Natural killer cell treated with Interleukin-12 subunit alpha and Interleukin-12 subunit beta and Interleukin-15 and Interleukin-18, amount 100 ng/mL, for 72 hours (primary cell): ENCODE data around the gene RNASE13. TPM values are rescaled to one million over a fixed set of nuclear protein-coding genes. Genes with fewer than 3 reads are reported as not detected.

Source experiments
- ATAC-seq, 2 donors: fragments of 150-1000 bp; cut with Tn5 transposase in 1 of 2; sonication (Bioruptor Pico), chemical (Tn5 transposase) in 1 of 2; 2 replicates each; pipeline ENCODE4 v1.10.0; 2021
- DNase-seq: peaks from one replicate; pipeline ENCODE4 v3.0.0; 2022; ENCODE audit warnings: low spot score
- H3K27ac Mint-ChIP-seq, 2 donors: 1 replicate in 1 of 2; 2 replicates in 1 of 2; pipeline ENCODE4 v1.8.0; 2022; ENCODE audit warnings: mixed read lengths in 2 of 2, mild to moderate bottlenecking in 1 of 2, moderate library complexity in 1 of 2
- H3K27me3 Mint-ChIP-seq, 2 donors: 1 replicate in 1 of 2; 2 replicates in 1 of 2; pipeline ENCODE4 v1.8.0; 2022; ENCODE audit warnings: mixed read lengths in 2 of 2
- H3K36me3 Mint-ChIP-seq: one replicate; pipeline ENCODE4 v1.8.0; 2022; ENCODE audit warnings: mixed read lengths
- H3K4me1 Mint-ChIP-seq, 2 donors: 1 replicate in 1 of 2; 2 replicates in 1 of 2; pipeline ENCODE4 v1.8.0; 2022; ENCODE audit warnings: low read depth in 2 of 2, mixed read lengths in 2 of 2, mild to moderate bottlenecking in 1 of 2
- H3K4me3 Mint-ChIP-seq: one replicate; pipeline ENCODE4 v1.8.0; 2022; ENCODE audit warnings: mixed read lengths
- H3K9me3 Mint-ChIP-seq: 2 replicates; pipeline ENCODE4 v1.8.0; 2022; ENCODE audit warnings: mixed read lengths
- total RNA-seq, 2 donors: library from RNA; stranded (reverse); gene quantifications; one replicate each; pipeline ENCODE4 v1.2.3, GENCODE V29; 2022

Gene RNASE13
- total RNA-seq, 2 donors from 2014 or later, result not detected

GRCh38 chr14:21026988-21027315 lies 7.7 kb downstream of the RNASE13 start:
- Mint-ChIP-seq H3K36me3 (no peaks in the 10 kb centered on the region), H3K9me3 (no peaks in the 10 kb centered on the region), H3K27me3 (peaks cover 13 to 15% of the 10 kb centered on the region in 2 donors), H3K4me1 (peaks cover 5 to 10% of the 10 kb centered on the region in 2 donors), H3K4me3 (no peak overlapping the region), H3K27ac (peak overlapping the region in 1 of 2 donors; percentile 23)
- no peak for ATAC-seq
- no peak for DNase-seq

GRCh38 chr14:21026274-21026987 lies 8.2 kb downstream of the RNASE13 start:
- Mint-ChIP-seq H3K4me3 (no peak overlapping the region), H3K27ac (no peak overlapping the region), H3K36me3 (no peaks in the 10 kb centered on the region), H3K27me3 (peaks cover 12 to 16% of the 10 kb centered on the region in 2 donors), H3K4me1 (peaks cover 5 to 10% of the 10 kb centered on the region in 2 donors), H3K9me3 (no peaks in the 10 kb centered on the region)
- DNase-seq (no peak), ATAC-seq (no peak)

GRCh38 chr14:21025371-21026273 lies 9.0 kb downstream of the RNASE13 start:
- no peak for ATAC-seq
- DNase-seq, result no peak

GRCh38 chr14:21024585-21025370 lies 9.8 kb downstream of the RNASE13 start, which contains the start of gene NDRG2:
Gene NDRG2, minus strand, starts transcription at chr14:21025061. Its CDS starts 1,746 bp downstream, at chr14:21023315.
- Mint-ChIP-seq H3K9me3 (no peaks in the 10 kb centered on the region), H3K4me1 (peaks cover 5 to 10% of the 10 kb centered on the region in 2 donors), H3K27me3 (peaks cover 10 to 16% of the 10 kb centered on the region in 2 donors), H3K27ac (no peak within 1 kb of the TSS), H3K4me3 (peak within 1 kb of the TSS; percentile 70), H3K36me3 (no peaks in the 10 kb centered on the region)
- ATAC-seq (peak; percentile 85 to 87), DNase-seq (peak; percentile 73)

More at GRCh38 chr14:21025371-21026273, 9.0 kb downstream of the RNASE13 start:
- H3K27me3 Mint-ChIP-seq, result peaks cover 12 to 16% of the 10 kb centered on the region in 2 donors
- H3K4me3 Mint-ChIP-seq, result peak overlapping the region; percentile 50
- no peaks in the 10 kb centered on the region for H3K9me3 Mint-ChIP-seq
- no peak overlapping the region for H3K27ac Mint-ChIP-seq
- H3K4me1 Mint-ChIP-seq, result peaks cover 5 to 10% of the 10 kb centered on the region in 2 donors
- H3K36me3 Mint-ChIP-seq, result no peaks in the 10 kb centered on the region

GRCh38 chr14:21023817-21024584 lies 10.6 kb downstream of the RNASE13 start:
- peaks cover 10 to 16% of the 10 kb centered on the region in 2 donors for H3K27me3 Mint-ChIP-seq
- H3K4me3 Mint-ChIP-seq, result peak overlapping the region; percentile 70
- peaks cover 5 to 10% of the 10 kb centered on the region in 2 donors for H3K4me1 Mint-ChIP-seq
- no peaks in the 10 kb centered on the region for H3K9me3 Mint-ChIP-seq
- ATAC-seq (peak in 1 of 2 donors; percentile 8), DNase-seq (no peak)
- H3K36me3 Mint-ChIP-seq, result no peaks in the 10 kb centered on the region
- H3K27ac Mint-ChIP-seq, result no peak overlapping the region

- Mint-ChIP-seq H3K4me3 (peak overlapping the region; percentile 70), H3K27me3 (peaks cover 10 to 16% of the 10 kb centered on the region in 2 donors)
These were observed 11.4 kb downstream of the RNASE13 start for GRCh38 chr14:21023174-21023573.

GRCh38 chr14:21022686-21023085 lies 11.9 kb downstream of the RNASE13 start:
- Mint-ChIP-seq H3K4me3 (peak overlapping the region; percentile 33), H3K4me1 (peaks cover 5 to 10% of the 10 kb centered on the region in 2 donors), H3K27ac (no peak overlapping the region), H3K9me3 (no peaks in the 10 kb centered on the region), H3K36me3 (no peaks in the 10 kb centered on the region), H3K27me3 (peaks cover 10 to 16% of the 10 kb centered on the region in 2 donors)
- DNase-seq (no peak), ATAC-seq (no peak)

More at GRCh38 chr14:21023174-21023573, 11.4 kb downstream of the RNASE13 start:
- H3K27ac Mint-ChIP-seq, result no peak overlapping the region
- H3K36me3 Mint-ChIP-seq, result no peaks in the 10 kb centered on the region
- DNase-seq (no peak), ATAC-seq (no peak)
- H3K4me1 Mint-ChIP-seq, result peaks cover 5 to 10% of the 10 kb centered on the region in 2 donors
- H3K9me3 Mint-ChIP-seq, result no peaks in the 10 kb centered on the region

GRCh38 chr14:21020977-21021545 lies 13.5 kb downstream of the RNASE13 start:
- ATAC-seq (no peak), DNase-seq (no peak)
- no peak overlapping the region for H3K4me3 Mint-ChIP-seq
- H3K36me3 Mint-ChIP-seq, result no peaks in the 10 kb centered on the region
- no peak overlapping the region for H3K27ac Mint-ChIP-seq
- H3K27me3 Mint-ChIP-seq, result peaks cover 10 to 16% of the 10 kb centered on the region in 2 donors
- no peaks in the 10 kb centered on the region for H3K9me3 Mint-ChIP-seq
- peaks cover 5 to 10% of the 10 kb centered on the region in 2 donors for H3K4me1 Mint-ChIP-seq

- Mint-ChIP-seq H3K4me3 (no peak overlapping the region), H3K9me3 (no peaks in the 10 kb centered on the region), H3K27ac (no peak overlapping the region), H3K36me3 (no peaks in the 10 kb centered on the region), H3K4me1 (peaks cover 3 to 8% of the 10 kb centered on the region in 2 donors), H3K27me3 (peaks cover 10 to 20% of the 10 kb centered on the region in 2 donors)
- ATAC-seq, result no peak
- no peak for DNase-seq
These were observed 15.2 kb downstream of the RNASE13 start for GRCh38 chr14:21019366-21019765.

GRCh38 chr14:21018781-21019180 lies 15.8 kb downstream of the RNASE13 start:
- H3K36me3 Mint-ChIP-seq, result no peaks in the 10 kb centered on the region
- H3K9me3 Mint-ChIP-seq, result no peaks in the 10 kb centered on the region
- no peak overlapping the region for H3K4me3 Mint-ChIP-seq
- DNase-seq, result no peak
- H3K27me3 Mint-ChIP-seq, result peaks cover 13 to 26% of the 10 kb centered on the region in 2 donors
- no peak for ATAC-seq
- H3K27ac Mint-ChIP-seq, result no peak overlapping the region
- peaks cover 0 to 4% of the 10 kb centered on the region in 2 donors for H3K4me1 Mint-ChIP-seq

- H3K4me1 Mint-ChIP-seq, result peaks cover 0 to 4% of the 10 kb centered on the region in 2 donors
- no peak for DNase-seq
These were observed 16.3 kb downstream of the RNASE13 start for GRCh38 chr14:21018286-21018685.

GRCh38 chr14:21017528-21018245 lies 16.9 kb downstream of the RNASE13 start:
- no peaks in the 10 kb centered on the region for H3K36me3 Mint-ChIP-seq
- peaks cover 0 to under 1% of the 10 kb centered on the region in 2 donors for H3K4me1 Mint-ChIP-seq
- no peak overlapping the region for H3K27ac Mint-ChIP-seq
- no peak overlapping the region for H3K4me3 Mint-ChIP-seq
- H3K9me3 Mint-ChIP-seq, result no peaks in the 10 kb centered on the region
- ATAC-seq (no peak), DNase-seq (no peak)
- H3K27me3 Mint-ChIP-seq, result peaks cover 14 to 26% of the 10 kb centered on the region in 2 donors

More at GRCh38 chr14:21018286-21018685, 16.3 kb downstream of the RNASE13 start:
- Mint-ChIP-seq H3K27me3 (peaks cover 13 to 28% of the 10 kb centered on the region in 2 donors), H3K27ac (no peak overlapping the region), H3K4me3 (no peak overlapping the region), H3K36me3 (no peaks in the 10 kb centered on the region), H3K9me3 (no peaks in the 10 kb centered on the region)
- ATAC-seq, result no peak
